ENCODE results near the gene CD209.

Gene CD209

GRCh38 chr19:7703332-7703731, 44.0 kb downstream of the CD209 start:
- DNase-seq: no peak

GRCh38 chr19:7701654-7702457, 45.5 kb downstream of the CD209 start, which contains the start of gene FCER2:
Gene FCER2, minus strand, starts transcription at chr19:7702131. Its CDS starts 2,371 bp downstream, at chr19:7699760.
- no peak for DNase-seq

GRCh38 chr19:7701049-7701653, 46.2 kb downstream of the CD209 start:
- no peak for DNase-seq

- DNase-seq: no peak
Measured at GRCh38 chr19:7699417-7700401, 47.6 kb downstream of the CD209 start.

GRCh38 chr19:7699003-7699402, 48.3 kb downstream of the CD209 start:
- DNase-seq: no peak

- no peak for DNase-seq
Measured at GRCh38 chr19:7698583-7698982, 48.8 kb downstream of the CD209 start.

- DNase-seq: no peak
Measured at GRCh38 chr19:7697721-7698287, 49.5 kb downstream of the CD209 start.

- no peak for DNase-seq
Measured at GRCh38 chr19:7694499-7694898, 52.8 kb downstream of the CD209 start.

- no peak for DNase-seq
Measured at GRCh38 chr19:7692417-7693088, 54.8 kb downstream of the CD209 start.

GRCh38 chr19:7691497-7691896, 55.8 kb downstream of the CD209 start:
- no peak for DNase-seq

GRCh38 chr19:7690779-7691258, 56.5 kb downstream of the CD209 start:
- no peak for DNase-seq

Data from activated CD4-positive, alpha-beta T cell treated with anti-CD3 and anti-CD28 coated beads for 1 hour (primary cell).